Fibroblast of mammary gland (primary cell): ENCODE results near the gene ATF4.

ENCODE experiments used
- DNase-seq: peaks from one replicate; pipeline ENCODE4 v3.0.0-alpha.2; 2010; ENCODE audit warnings: low read depth
- H3K4me3 ChIP-seq: 2 replicates; pipeline ENCODE4 v1.5.1; 2011; ENCODE audit warnings: low read depth, mild to moderate bottlenecking, low read length, moderate library complexity; ENCODE audit not compliant: control insufficient read depth
- CTCF ChIP-seq: conservative IDR thresholded peaks from 2 replicates; pipeline ENCODE4 v1.5.1; 2011; ENCODE audit warnings: low read depth, low read length, inconsistent platforms; ENCODE audit not compliant: control insufficient read depth, insufficient read depth

ATF4 gene

GRCh38 chr22:39558950-39559349, 38.6 kb downstream of the ATF4 start:
- no peak overlapping the region for H3K4me3 ChIP-seq
- DNase-seq: no peak
- TF ChIP-seq CTCF: no peak

- H3K4me3 ChIP-seq: no peak overlapping the region
- DNase-seq: no peak
- TF ChIP-seq CTCF: peak; percentile 41
Observed at GRCh38 chr22:39559456-39560105, 39.2 kb downstream of the ATF4 start.

- no peak for TF ChIP-seq CTCF
- H3K4me3 ChIP-seq: no peak overlapping the region
- no peak for DNase-seq
Observed at GRCh38 chr22:39560127-39560526, 39.8 kb downstream of the ATF4 start.

- H3K4me3 ChIP-seq: no peak overlapping the region
- no peak for DNase-seq
- no peak for TF ChIP-seq CTCF
Observed at GRCh38 chr22:39562839-39563489, 42.6 kb downstream of the ATF4 start.

- no peak for TF ChIP-seq CTCF
- no peak overlapping the region for H3K4me3 ChIP-seq
- DNase-seq: no peak
Observed at GRCh38 chr22:39563571-39564428, 43.4 kb downstream of the ATF4 start.

GRCh38 chr22:39565414-39565944, 45.1 kb downstream of the ATF4 start:
- no peak for TF ChIP-seq CTCF
- DNase-seq: no peak
- no peak overlapping the region for H3K4me3 ChIP-seq
